ENCODE measurements around the gene CPED1.
"Not testable (repeated sequence)": the region's sequence is repeated elsewhere in the genome, so short reads cannot be mapped to it uniquely, and the experiment has no call there.

CPED1 gene

DNA sequence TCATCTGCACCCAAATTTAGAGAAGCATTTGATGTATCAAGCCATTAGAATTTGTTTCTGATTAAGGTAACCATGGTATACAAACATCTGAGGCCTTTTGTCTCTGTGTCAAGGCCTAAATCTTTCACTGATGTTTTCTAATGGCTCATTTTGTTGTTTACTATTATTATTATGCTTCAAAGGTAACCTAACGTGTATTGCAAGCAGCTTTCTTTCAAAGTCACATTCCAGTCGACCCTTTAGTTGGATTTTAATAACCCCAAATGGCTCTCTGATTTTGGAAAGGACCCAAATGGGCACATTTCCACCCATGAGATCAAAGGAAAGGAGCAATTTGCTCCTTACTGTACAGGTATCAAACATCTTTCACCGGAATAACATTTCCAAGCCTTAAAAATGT is 293.6 kb downstream of the CPED1 start:
- Histone ChIP-seq H3K27ac (ENCODE audit: low read depth, low read length) (no peak overlapping the region), H3K4me1 (ENCODE audit: insufficient read depth, low read length) (peaks cover 7% of the 10 kb centered on the region; the same call in 1 of the 2 replicates), H3K9ac (ENCODE audit: low read depth, low read length) (no peak overlapping the region), H3K36me3 (ENCODE audit: insufficient read depth, low read length) (no peaks in the 10 kb centered on the region), H3K9me3 (ENCODE audit: insufficient read depth, low read depth, low read length) (peaks cover 14% of the 10 kb centered on the region; the same call in 1 of the 2 replicates), H3K27me3 (ENCODE audit: insufficient read depth, low read length) (no peaks in the 10 kb centered on the region), H3K4me3 (ENCODE audit: low read length) (no peak overlapping the region)
- 89% methylated on average over 3 of the region's 3 CpGs for WGBS

DNA sequence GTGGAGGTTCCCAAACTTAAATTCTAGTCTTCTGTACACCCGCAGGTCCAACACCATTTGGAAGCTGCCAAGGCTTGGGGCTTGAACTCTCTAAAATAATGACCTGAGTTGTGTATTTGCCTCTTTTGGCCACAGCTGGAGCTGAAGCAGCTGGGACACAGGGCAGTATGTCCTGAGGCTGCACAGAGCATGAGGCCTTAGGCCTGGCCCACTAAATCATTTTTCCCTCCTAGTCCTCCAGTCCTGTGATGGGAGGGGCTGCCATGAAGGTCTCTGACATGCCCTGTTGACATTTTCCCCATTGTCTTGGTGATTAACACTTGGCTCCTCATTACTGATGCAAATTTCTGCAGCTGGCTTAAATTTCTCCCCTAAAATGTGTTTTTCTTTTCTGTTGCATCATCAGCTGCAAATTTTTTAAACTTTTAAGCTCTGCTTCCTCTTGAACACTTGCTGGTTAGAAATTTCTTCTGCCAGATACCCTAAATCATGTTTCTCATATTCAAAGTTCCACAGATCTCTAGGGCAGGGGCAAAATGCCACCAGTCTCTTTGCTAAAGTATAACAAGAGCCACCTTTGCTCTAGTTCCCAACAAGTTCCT is 296.7 kb downstream of the CPED1 start:
- Histone ChIP-seq H3K27ac (ENCODE audit: low read depth, low read length) (no peak overlapping the region), H3K9ac (ENCODE audit: low read depth, low read length) (no peak overlapping the region), H3K9me3 (ENCODE audit: insufficient read depth, low read depth, low read length) (peaks cover 14% of the 10 kb centered on the region; the same call in 1 of the 2 replicates), H3K4me1 (ENCODE audit: insufficient read depth, low read length) (no peaks in the 10 kb centered on the region), H3K27me3 (ENCODE audit: insufficient read depth, low read length) (no peaks in the 10 kb centered on the region), H3K4me3 (ENCODE audit: low read length) (no peak overlapping the region), H3K36me3 (ENCODE audit: insufficient read depth, low read length) (no peaks in the 10 kb centered on the region)
- 95% methylated on average over 1 of the region's 1 CpG for WGBS

DNA sequence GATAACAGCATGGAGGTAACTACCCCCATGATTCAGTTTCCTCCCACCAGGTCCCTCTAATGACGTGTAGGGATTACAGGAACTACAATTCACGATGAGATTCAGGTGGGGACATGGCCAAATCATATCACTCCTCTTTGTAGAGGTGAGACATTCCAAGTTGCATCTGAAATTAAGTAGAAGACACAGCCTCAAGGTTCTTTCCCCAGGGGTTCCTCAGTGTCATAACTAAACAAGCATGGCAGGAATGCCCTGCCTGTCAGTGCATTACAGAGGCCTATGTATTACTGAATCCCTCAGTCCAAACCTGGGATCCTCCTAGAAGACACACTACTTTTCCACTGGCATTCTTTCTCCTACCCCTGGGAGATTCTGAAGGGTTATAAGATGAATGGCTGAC is 297.7 kb downstream of the CPED1 start:
- H3K4me1 ChIP-seq (ENCODE audit: insufficient read depth, low read length): no peaks in the 10 kb centered on the region
- H3K9ac ChIP-seq (ENCODE audit: low read depth, low read length): no peak overlapping the region
- 98% methylated on average over 2 of the region's 2 CpGs for WGBS
- no peaks in the 10 kb centered on the region for H3K36me3 ChIP-seq (ENCODE audit: insufficient read depth, low read length)
- no peak overlapping the region for H3K4me3 ChIP-seq (ENCODE audit: low read length)
- H3K9me3 ChIP-seq (ENCODE audit: insufficient read depth, low read depth, low read length): peaks cover 14% of the 10 kb centered on the region; the same call in 1 of the 2 replicates
- no peaks in the 10 kb centered on the region for H3K27me3 ChIP-seq (ENCODE audit: insufficient read depth, low read length)
- no peak overlapping the region for H3K27ac ChIP-seq (ENCODE audit: low read depth, low read length)

DNA sequence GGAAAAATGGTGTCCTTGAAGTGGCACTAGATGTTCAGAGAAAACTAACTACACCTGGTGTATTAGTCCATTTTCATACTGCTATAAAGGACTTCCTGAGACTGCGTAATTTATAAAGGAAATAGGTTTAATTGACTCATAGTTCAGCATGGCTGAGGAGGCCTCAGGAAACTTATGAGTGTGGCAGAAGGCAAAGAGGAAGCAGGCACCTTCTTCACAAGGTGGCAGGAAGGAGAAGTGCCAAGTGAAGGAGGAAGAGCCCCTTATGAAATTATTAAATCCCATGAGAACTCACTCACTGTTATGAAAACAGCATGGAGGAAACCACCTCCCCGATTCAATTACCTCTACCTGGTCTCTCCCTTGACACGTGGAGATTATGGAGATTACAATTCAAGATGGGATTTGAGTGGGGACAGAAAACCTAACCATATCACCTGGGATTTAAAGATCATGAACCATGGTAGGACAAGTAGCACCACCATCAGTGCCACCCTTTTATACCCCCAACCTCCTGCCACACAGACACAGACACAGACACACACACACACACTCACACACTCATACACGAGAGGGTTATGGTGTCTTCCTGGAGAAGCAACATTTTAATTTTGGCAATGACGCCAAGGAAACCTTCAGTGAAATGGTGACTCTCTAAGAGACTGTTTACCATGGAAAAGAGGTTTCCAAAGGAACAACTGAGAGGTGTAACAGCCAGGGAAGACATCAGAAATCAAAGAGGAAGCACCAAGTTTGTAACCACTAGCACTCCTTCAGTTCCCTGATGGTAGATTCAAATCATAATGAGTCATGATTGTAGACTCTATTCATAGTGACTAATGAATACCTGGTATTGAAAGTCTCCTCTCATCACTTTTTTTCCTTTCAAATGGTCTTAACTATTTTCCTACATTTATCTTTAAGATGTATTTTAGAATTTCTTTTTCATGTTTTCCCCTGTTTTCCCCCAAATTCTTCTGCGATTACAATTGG is 298.5 kb downstream of the CPED1 start:
- H3K9me3 ChIP-seq (ENCODE audit: insufficient read depth, low read depth, low read length): peaks cover 14% of the 10 kb centered on the region; the same call in 1 of the 2 replicates
- H3K4me3 ChIP-seq (ENCODE audit: low read length): no peak overlapping the region
- no peaks in the 10 kb centered on the region for H3K4me1 ChIP-seq (ENCODE audit: insufficient read depth, low read length)
- H3K9ac ChIP-seq (ENCODE audit: low read depth, low read length): no peak overlapping the region
- 95% methylated on average over 4 of the region's 6 CpGs for WGBS
- H3K27ac ChIP-seq (ENCODE audit: low read depth, low read length): no peak overlapping the region
- no peaks in the 10 kb centered on the region for H3K36me3 ChIP-seq (ENCODE audit: insufficient read depth, low read length)
- H3K27me3 ChIP-seq (ENCODE audit: insufficient read depth, low read length): no peaks in the 10 kb centered on the region

DNA sequence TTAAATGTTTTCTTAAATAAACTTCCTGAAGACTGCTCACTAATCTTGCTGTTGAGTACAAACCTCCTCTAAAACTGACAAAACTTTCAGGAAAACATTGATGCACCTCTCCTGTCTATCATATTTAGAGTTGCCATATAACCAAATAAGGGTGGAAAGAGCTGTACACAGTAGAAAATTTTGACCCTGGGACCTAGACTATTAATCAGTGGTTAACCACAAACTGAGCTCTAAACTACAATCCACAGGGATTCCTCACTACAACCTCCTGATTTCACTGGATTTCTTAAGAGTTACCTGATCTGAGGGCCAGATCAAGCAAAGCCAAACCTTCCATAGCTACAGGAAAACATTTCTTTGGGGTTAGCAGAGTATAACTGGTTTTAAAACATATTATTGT is 300.4 kb downstream of the CPED1 start:
- Histone ChIP-seq H3K4me1 (ENCODE audit: insufficient read depth, low read length) (no peaks in the 10 kb centered on the region), H3K9ac (ENCODE audit: low read depth, low read length) (no peak overlapping the region), H3K27ac (ENCODE audit: low read depth, low read length) (no peak overlapping the region), H3K36me3 (ENCODE audit: insufficient read depth, low read length) (no peaks in the 10 kb centered on the region), H3K27me3 (ENCODE audit: insufficient read depth, low read length) (no peaks in the 10 kb centered on the region), H3K4me3 (ENCODE audit: low read length) (no peak overlapping the region), H3K9me3 (ENCODE audit: insufficient read depth, low read depth, low read length) (peaks cover 14% of the 10 kb centered on the region; the same call in 1 of the 2 replicates)

DNA sequence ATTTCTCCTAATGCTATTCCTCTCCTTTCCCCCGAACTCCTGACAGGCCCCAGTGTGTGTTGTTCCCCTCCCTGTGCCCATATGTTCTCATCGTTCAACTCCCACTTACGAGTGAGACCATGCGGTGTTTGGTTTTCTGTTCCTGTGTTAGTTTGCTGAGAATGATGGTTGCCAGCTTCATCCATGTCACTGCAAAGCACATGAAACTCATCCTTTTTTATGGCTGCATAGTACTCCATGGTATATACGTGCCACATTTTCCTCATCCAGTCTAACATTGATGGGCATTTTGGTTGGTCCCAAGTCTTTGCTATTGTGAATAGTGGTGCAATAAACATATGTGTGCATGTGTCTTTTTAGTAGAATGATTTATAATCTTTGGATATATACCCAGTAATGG is 301.4 kb downstream of the CPED1 start:
- H3K36me3 ChIP-seq (ENCODE audit: insufficient read depth, low read length); H3K27me3 ChIP-seq (ENCODE audit: insufficient read depth, low read length); H3K4me3 ChIP-seq (ENCODE audit: low read length); H3K27ac ChIP-seq (ENCODE audit: low read depth, low read length); H3K9me3 ChIP-seq (ENCODE audit: insufficient read depth, low read depth, low read length); H3K9ac ChIP-seq (ENCODE audit: low read depth, low read length); H3K4me1 ChIP-seq (ENCODE audit: insufficient read depth, low read length): not testable (repeated sequence)
- 98% methylated on average over 5 of the region's 5 CpGs for WGBS

DNA sequence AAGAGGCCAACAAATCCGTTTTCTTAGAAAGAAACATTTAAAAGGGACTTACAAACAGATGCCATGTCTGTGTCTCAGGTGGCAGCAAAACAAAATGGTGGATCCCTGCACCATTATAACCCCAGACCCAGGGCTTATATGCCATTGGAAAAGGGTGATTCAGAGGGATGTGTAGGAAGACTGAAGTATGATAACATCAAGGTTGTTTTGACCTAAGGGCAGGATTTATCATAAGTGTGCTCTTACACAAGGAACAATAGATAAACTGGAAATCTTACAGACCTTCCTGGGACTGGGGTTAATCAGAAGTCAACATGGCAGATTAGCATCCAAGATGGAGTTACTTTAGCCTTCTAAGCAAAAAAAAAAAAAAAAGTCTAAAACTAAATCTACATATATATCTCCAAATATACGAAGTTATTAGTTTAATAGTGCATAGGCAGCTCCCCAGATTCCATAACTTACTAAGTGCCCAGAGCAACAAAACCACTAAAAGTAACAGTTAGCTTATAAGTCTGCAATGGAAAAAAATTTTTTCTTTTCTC is 306.0 kb downstream of the CPED1 start:
- Histone ChIP-seq H3K27ac (ENCODE audit: low read depth, low read length) (no peak overlapping the region), H3K4me1 (ENCODE audit: insufficient read depth, low read length) (no peaks in the 10 kb centered on the region), H3K36me3 (ENCODE audit: insufficient read depth, low read length) (no peaks in the 10 kb centered on the region), H3K4me3 (ENCODE audit: low read length) (no peak overlapping the region), H3K27me3 (ENCODE audit: insufficient read depth, low read length) (no peaks in the 10 kb centered on the region), H3K9ac (ENCODE audit: low read depth, low read length) (no peak overlapping the region), H3K9me3 (ENCODE audit: insufficient read depth, low read depth, low read length) (no peaks in the 10 kb centered on the region)
- WGBS: 92% methylated on average over 1 of the region's 2 CpGs

DNA sequence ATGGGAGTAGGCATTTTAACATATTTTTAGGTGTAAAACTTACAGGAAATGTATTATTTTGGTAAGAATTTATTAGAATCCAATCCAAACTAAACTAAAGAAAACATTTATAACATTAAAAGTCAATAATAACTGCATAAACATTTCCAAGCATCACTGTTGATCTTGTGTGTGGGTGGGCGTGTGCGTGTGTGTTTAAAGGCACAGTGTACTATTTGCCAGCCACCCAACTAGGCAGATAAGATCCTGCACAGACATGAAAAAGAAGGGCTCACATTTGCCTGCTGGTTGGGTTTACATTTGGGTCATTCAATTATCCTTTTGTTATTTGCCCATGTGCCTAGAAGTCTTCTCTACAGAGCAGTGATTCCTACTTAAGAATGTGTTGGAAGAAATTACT is 309.3 kb downstream of the CPED1 start:
- no peak overlapping the region for H3K4me3 ChIP-seq (ENCODE audit: low read length)
- no peaks in the 10 kb centered on the region for H3K9me3 ChIP-seq (ENCODE audit: insufficient read depth, low read depth, low read length)
- H3K4me1 ChIP-seq (ENCODE audit: insufficient read depth, low read length): no peaks in the 10 kb centered on the region
- no peaks in the 10 kb centered on the region for H3K27me3 ChIP-seq (ENCODE audit: insufficient read depth, low read length)
- 88% methylated on average over 2 of the region's 2 CpGs for WGBS
- H3K9ac ChIP-seq (ENCODE audit: low read depth, low read length): no peak overlapping the region
- H3K36me3 ChIP-seq (ENCODE audit: insufficient read depth, low read length): no peaks in the 10 kb centered on the region
- H3K27ac ChIP-seq (ENCODE audit: low read depth, low read length): no peak overlapping the region

DNA sequence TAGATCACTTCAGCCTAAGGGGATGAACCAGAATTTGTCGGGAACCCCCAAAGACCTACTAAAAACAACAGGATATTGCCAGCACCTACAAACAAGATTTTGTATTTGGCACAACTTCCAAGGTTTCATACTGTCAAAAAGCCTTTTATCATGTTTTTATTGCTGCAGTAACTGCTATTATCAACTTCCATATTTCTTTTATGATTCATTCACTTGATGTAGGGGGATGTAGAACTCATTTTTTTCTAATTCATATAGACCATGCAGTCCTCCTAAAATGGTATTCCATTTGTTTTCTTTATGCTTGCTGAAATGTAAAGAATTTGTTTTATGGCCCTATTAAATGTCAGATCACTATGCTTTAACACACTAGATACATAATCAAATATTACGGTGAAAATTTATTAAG is 310.3 kb downstream of the CPED1 start:
- H3K9ac ChIP-seq (ENCODE audit: low read depth, low read length): no peak overlapping the region
- H3K27ac ChIP-seq (ENCODE audit: low read depth, low read length): no peak overlapping the region
- no peaks in the 10 kb centered on the region for H3K9me3 ChIP-seq (ENCODE audit: insufficient read depth, low read depth, low read length)
- H3K36me3 ChIP-seq (ENCODE audit: insufficient read depth, low read length): no peaks in the 10 kb centered on the region
- no peaks in the 10 kb centered on the region for H3K27me3 ChIP-seq (ENCODE audit: insufficient read depth, low read length)
- H3K4me1 ChIP-seq (ENCODE audit: insufficient read depth, low read length): no peaks in the 10 kb centered on the region
- H3K4me3 ChIP-seq (ENCODE audit: low read length): no peak overlapping the region
- WGBS: 91% methylated on average over 1 of the region's 2 CpGs

DNA sequence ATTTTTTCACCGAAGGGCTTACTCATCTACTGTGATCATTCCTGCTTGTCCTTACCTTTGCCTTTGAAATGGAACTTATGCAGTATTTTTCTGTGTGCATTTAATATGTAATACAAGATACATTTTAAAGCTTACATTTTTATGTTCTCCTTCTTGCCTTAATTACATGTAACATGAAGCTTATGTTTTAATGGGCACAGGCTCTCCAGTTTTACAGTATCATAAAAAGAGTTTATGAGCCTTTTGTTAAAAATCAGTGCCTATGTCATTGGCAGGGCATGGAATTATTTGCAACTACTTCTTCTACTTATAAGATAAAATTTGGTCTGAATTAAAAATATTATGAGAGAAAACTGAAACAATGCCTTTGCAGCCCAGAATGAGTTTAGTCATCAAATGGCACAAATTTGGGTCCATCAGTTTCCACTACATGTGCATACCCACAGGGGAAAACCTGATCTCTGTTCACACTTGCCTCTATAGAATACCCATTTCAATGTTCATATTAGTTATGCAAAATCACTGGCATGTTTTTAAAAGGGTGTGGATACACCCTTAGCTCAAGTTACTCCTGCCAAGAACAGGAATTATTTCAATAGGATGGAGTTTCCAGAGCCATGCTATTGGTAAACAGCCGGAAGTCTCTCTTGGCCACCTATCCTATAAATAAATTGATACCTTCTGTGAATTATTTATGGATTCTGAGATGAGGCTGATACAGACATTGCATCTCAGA is 312.3 kb downstream of the CPED1 start:
- H3K9ac ChIP-seq (ENCODE audit: low read depth, low read length): no peak overlapping the region
- H3K4me3 ChIP-seq (ENCODE audit: low read length): no peak overlapping the region
- H3K36me3 ChIP-seq (ENCODE audit: insufficient read depth, low read length): no peaks in the 10 kb centered on the region
- no peaks in the 10 kb centered on the region for H3K27me3 ChIP-seq (ENCODE audit: insufficient read depth, low read length)
- no peaks in the 10 kb centered on the region for H3K9me3 ChIP-seq (ENCODE audit: insufficient read depth, low read depth, low read length)
- H3K4me1 ChIP-seq (ENCODE audit: insufficient read depth, low read length): no peaks in the 10 kb centered on the region
- 92% methylated on average over 1 of the region's 2 CpGs for WGBS
- no peak overlapping the region for H3K27ac ChIP-seq (ENCODE audit: low read depth, low read length)
